Erythroblast (primary cell): ENCODE results near the gene GNG4.
"Not testable (repeated sequence)": the region's sequence is repeated elsewhere in the genome, so short reads cannot be mapped to it uniquely, and the experiment has no call there.

Experiments used
- GATA1 ChIP-seq: IDR thresholded peaks from 2 replicates; pipeline ENCODE4 v1.6.1; 2011; ENCODE audit warnings: low read depth, mild to moderate bottlenecking, control low read depth, low read length, moderate library complexity
- POLR2A ChIP-seq: IDR thresholded peaks from 2 replicates; pipeline ENCODE4 v1.6.1; 2011; ENCODE audit warnings: mild to moderate bottlenecking, low read length

GRCh38 chr1:235572971-235573370 lies 76.6 kb downstream of the GNG4 start:
- TF ChIP-seq POLR2A, GATA1: not testable (repeated sequence)
